MG63 (cell line): ENCODE measurements around the gene CLEC16A. TPM values are rescaled to one million over a fixed set of nuclear protein-coding genes. Genes with fewer than 3 reads are reported as not detected.

Experiments
- DNase-seq: peaks from one replicate; pipeline ENCODE4 v3.0.0-alpha.2; 2020
- H3K27me3 ChIP-seq: fragments of 250-450 bp; sonication (Bioruptor Pico); 2 replicates; pipeline ENCODE4 v1.5.1; 2020; ENCODE audit warnings: mild to moderate bottlenecking, moderate library complexity
- H3K36me3 ChIP-seq: fragments of 250-450 bp; sonication (Bioruptor Pico); 2 replicates; pipeline ENCODE4 v1.5.1; 2020; ENCODE audit warnings: mild to moderate bottlenecking, moderate library complexity
- H3K4me3 ChIP-seq: fragments of 250-450 bp; sonication (Bioruptor Pico); 2 replicates; pipeline ENCODE4 v1.5.1; 2020; ENCODE audit warnings: mild to moderate bottlenecking, moderate library complexity
- H3K9me3 ChIP-seq: fragments of 250-450 bp; sonication (Bioruptor Pico); 2 replicates; pipeline ENCODE4 v1.5.1; 2020; ENCODE audit warnings: mild to moderate bottlenecking, moderate library complexity
- total RNA-seq: library from RNA; depleted of rRNA; stranded (reverse); fragments of >200 nt; shearing (Covaris generic); gene quantifications from 2 replicates; pipeline ENCODE4 v1.2.3, GENCODE V29; 2014; ENCODE audit warnings: low replicate concordance

The CLEC16A gene
- total RNA-seq, 1 experiment from 2014 or later: 11.5 TPM

- no peaks in the 10 kb centered on the region for H3K27me3 ChIP-seq
- H3K36me3 ChIP-seq: peaks cover 13% of the 10 kb centered on the region
- DNase-seq: no peak
- no peak overlapping the region for H3K4me3 ChIP-seq
- H3K9me3 ChIP-seq: no peaks in the 10 kb centered on the region
Observed at GRCh38 chr16:11011326-11011725, 67.0 kb downstream of the CLEC16A start.

- peaks cover 13% of the 10 kb centered on the region for H3K36me3 ChIP-seq
- no peaks in the 10 kb centered on the region for H3K9me3 ChIP-seq
- no peak overlapping the region for H3K4me3 ChIP-seq
- DNase-seq: no peak
- no peaks in the 10 kb centered on the region for H3K27me3 ChIP-seq
Observed at GRCh38 chr16:11012841-11013240, 68.5 kb downstream of the CLEC16A start.

- Histone ChIP-seq H3K27me3 (no peaks in the 10 kb centered on the region), H3K36me3 (peaks cover 13% of the 10 kb centered on the region), H3K9me3 (no peaks in the 10 kb centered on the region), H3K4me3 (no peak overlapping the region)
- DNase-seq: no peak
Observed at GRCh38 chr16:11014136-11014535, 69.8 kb downstream of the CLEC16A start.

GRCh38 chr16:11015076-11015475 lies 70.7 kb downstream of the CLEC16A start:
- H3K4me3 ChIP-seq: no peak overlapping the region
- no peaks in the 10 kb centered on the region for H3K9me3 ChIP-seq
- H3K27me3 ChIP-seq: no peaks in the 10 kb centered on the region
- no peak for DNase-seq
- peaks cover 15% of the 10 kb centered on the region for H3K36me3 ChIP-seq

DNA sequence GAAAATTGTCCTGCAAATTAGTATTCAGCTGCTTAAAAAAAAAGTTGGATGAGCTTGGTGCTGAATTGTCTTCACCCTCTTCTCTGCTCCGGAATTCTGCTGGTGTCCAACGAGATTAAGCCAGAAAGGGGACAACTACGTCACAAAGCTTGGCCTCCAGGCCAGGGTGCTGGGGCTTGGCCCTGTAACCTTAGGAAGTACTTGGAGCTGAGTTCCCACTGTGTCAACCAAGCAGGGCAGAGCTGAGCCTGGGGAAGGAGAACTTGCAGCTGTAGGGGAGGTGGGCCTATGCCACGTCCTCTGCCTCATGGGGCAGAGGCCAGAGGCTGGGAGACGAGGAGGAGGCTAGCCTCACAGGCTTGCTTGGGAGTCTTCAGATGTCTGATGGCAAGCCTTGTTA lies 71.2 kb downstream of the CLEC16A start:
- H3K4me3 ChIP-seq: no peak overlapping the region
- no peaks in the 10 kb centered on the region for H3K27me3 ChIP-seq
- H3K36me3 ChIP-seq: peaks cover 20% of the 10 kb centered on the region
- DNase-seq: no peak
- no peaks in the 10 kb centered on the region for H3K9me3 ChIP-seq

GRCh38 chr16:11016524-11016988 lies 72.2 kb downstream of the CLEC16A start:
- Histone ChIP-seq H3K4me3 (no peak overlapping the region), H3K27me3 (no peaks in the 10 kb centered on the region), H3K36me3 (peaks cover 18% of the 10 kb centered on the region), H3K9me3 (no peaks in the 10 kb centered on the region)
- peak; percentile 84 for DNase-seq

DNA sequence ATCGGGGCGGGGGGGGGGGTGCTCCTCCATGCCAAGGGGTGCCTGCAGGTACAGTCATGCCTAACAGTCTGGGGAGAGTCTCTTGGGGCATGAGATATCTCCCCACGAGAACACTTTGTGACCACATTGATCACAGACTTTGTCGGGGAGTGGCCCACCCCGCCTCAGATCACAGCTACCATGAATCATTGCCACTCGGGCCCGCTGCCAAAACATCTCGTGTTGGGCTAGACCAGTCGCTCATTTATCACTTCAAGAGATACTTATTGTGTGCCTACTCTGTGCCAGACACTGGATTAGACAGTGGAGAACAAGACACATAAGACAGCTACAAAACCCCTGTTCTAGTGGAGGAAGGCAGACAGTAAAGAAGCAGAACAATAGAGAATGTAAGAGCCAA lies 72.6 kb downstream of the CLEC16A start:
- DNase-seq: peak; percentile 97
- H3K36me3 ChIP-seq: peaks cover 18% of the 10 kb centered on the region
- no peaks in the 10 kb centered on the region for H3K27me3 ChIP-seq
- H3K4me3 ChIP-seq: no peak overlapping the region
- no peaks in the 10 kb centered on the region for H3K9me3 ChIP-seq

- Histone ChIP-seq H3K36me3 (peaks cover 18% of the 10 kb centered on the region), H3K27me3 (no peaks in the 10 kb centered on the region)
- no peak for DNase-seq
Observed at GRCh38 chr16:11017499-11017898, 73.1 kb downstream of the CLEC16A start.

DNA sequence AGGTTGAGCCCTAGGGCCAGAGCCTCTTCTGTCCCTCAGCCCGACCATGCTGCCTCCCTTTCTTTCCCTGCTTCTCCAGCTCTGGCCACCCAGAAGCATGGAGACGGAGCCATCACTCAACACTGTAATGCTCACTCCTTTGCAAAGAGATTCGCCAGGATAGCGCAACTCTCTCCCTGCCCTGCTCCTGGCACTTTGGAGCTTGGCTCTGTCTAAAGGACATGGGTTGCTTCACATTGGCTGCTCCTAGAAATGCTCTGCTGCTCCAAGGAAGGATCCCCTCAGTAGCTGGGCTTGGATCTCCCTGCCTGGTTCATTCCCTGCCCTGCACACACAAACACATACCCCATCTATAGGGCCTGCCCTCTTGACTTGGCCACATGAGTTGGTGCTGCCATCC lies 76.0 kb downstream of the CLEC16A start:
- Histone ChIP-seq H3K27me3 (no peaks in the 10 kb centered on the region), H3K9me3 (peaks cover 6% of the 10 kb centered on the region), H3K4me3 (no peak overlapping the region), H3K36me3 (peaks cover 30% of the 10 kb centered on the region)
- no peak for DNase-seq

More at GRCh38 chr16:11017499-11017898, 73.1 kb downstream of the CLEC16A start:
- no peak overlapping the region for H3K4me3 ChIP-seq
- no peaks in the 10 kb centered on the region for H3K9me3 ChIP-seq

DNA sequence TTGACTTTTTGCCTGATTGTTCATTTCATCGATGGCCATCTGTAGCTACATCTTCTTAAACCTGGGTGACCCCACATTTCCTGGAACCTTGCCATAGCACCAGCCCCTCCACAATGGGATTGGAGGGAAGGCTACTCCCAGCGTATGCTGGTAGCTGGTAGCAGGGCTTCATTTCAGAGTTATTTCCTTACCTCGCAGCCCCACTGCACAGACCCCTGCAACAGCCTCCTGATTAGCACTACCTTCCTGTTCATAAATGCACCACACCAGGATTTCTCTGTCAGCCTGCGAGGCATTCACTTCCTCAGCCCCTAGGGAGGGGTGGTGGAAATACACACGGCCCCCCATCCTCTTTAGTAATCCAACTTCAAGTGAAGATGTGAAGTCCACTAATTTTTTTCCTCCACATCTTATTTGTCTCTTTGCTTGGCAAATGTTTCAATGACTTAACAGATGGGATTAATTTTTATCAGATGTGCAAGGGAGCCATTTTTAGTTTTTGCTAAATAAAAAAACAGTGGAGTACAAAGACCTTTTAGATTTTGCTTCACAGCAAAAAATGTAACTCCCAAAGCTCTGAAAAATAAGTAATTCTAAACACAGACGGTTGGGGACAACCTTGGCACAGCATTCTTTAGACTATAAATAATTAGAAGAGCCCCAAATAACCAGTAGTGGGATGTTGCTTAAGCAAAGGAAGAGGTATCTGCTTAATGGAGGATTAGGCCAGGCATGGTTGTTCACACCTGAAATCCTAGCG lies 76.6 kb downstream of the CLEC16A start:
- no peak for DNase-seq
- peaks cover 36% of the 10 kb centered on the region for H3K36me3 ChIP-seq
- peaks cover 10% of the 10 kb centered on the region for H3K9me3 ChIP-seq
- H3K4me3 ChIP-seq: no peak overlapping the region
- no peaks in the 10 kb centered on the region for H3K27me3 ChIP-seq

DNA sequence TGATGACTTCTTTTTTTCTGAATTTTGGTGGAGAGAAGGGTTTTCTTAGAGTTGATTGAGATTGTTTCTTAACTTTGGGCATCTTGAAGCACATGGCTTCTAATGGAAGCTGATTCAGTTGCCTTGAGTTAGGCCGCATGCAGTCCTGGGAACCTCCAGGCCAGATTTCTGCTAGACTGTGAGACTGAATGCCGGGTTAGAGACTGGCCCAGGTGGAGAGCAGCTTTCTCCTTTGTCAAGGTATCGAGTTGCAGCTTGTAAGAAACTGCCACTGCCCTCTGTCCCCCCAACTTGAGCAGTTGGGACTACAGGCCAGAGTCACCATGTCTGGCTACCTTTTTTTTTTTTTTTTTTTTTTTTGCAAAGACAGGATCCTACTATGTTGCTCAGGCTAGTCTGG lies 77.6 kb downstream of the CLEC16A start:
- Histone ChIP-seq H3K9me3 (peaks cover 17% of the 10 kb centered on the region), H3K36me3 (peaks cover 46% of the 10 kb centered on the region), H3K27me3 (no peaks in the 10 kb centered on the region), H3K4me3 (no peak overlapping the region)
- no peak for DNase-seq

DNA sequence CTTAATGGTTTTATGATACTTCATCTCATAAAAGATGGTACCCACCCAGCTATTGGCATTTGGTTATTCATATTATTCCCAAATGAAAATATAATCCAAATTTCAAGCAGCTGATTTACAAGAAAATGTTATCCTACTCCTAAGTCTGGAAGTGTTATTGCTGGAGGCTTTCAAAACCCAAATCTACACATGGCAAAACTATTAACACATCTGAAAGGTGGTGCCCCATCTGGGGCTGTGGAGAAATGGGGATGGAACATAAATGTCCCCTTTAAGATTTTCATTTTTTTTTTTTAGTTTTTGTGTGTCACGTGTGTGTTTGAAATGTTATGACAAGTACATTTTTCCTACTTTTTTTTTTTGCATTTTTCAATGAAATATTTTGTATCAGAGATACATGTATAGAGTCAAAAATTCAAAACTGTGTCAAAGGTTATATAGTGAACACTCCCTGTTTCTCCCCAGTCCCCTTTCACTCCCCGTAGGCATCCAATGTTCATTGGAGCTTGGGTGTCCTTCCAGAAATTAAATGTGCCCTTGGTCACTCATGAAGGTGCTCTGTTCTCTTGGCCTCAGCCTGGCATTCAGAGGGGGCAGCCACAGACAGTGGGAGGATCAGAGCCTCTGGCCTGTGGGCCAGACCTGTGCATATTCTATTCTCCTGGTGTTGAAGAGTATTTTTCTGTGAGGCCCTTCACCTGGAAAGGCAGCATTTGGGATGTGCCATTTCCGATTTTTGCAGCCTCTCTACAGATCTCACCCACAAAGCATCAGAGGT lies 79.1 kb downstream of the CLEC16A start:
- no peak for DNase-seq
- no peaks in the 10 kb centered on the region for H3K27me3 ChIP-seq
- peaks cover 57% of the 10 kb centered on the region for H3K36me3 ChIP-seq
- peaks cover 24% of the 10 kb centered on the region for H3K9me3 ChIP-seq
- H3K4me3 ChIP-seq: no peak overlapping the region

- no peak for DNase-seq
- Histone ChIP-seq H3K27me3 (no peaks in the 10 kb centered on the region), H3K4me3 (no peak overlapping the region), H3K36me3 (peaks cover 66% of the 10 kb centered on the region), H3K9me3 (peaks cover 29% of the 10 kb centered on the region)
Observed at GRCh38 chr16:11024333-11025053, 80.1 kb downstream of the CLEC16A start.

GRCh38 chr16:11025120-11025531 lies 80.8 kb downstream of the CLEC16A start:
- DNase-seq: no peak
- Histone ChIP-seq H3K4me3 (no peak overlapping the region), H3K27me3 (no peaks in the 10 kb centered on the region), H3K9me3 (peaks cover 29% of the 10 kb centered on the region), H3K36me3 (peaks cover 65% of the 10 kb centered on the region)

DNA sequence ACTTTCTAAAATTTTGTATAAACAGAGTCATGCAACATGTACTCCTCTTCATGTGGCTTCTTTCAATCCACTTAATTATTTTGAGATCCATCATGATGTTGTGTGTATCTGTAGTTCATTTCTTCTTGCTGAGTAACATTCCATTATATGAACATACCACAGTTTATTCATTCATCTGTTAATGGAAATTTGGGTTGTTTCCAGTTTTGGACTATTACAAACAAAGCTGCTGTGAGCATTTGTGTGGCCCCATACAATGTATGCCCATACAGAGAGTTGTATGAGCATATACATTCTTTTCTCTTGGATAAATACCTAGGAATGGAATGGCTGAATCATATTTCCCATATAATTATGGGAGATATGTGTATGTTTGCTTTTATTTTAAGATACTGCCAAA lies 85.6 kb downstream of the CLEC16A start:
- no peaks in the 10 kb centered on the region for H3K27me3 ChIP-seq
- peaks cover 28% of the 10 kb centered on the region for H3K9me3 ChIP-seq
- DNase-seq: no peak
- no peak overlapping the region for H3K4me3 ChIP-seq
- peaks cover 43% of the 10 kb centered on the region for H3K36me3 ChIP-seq

DNA sequence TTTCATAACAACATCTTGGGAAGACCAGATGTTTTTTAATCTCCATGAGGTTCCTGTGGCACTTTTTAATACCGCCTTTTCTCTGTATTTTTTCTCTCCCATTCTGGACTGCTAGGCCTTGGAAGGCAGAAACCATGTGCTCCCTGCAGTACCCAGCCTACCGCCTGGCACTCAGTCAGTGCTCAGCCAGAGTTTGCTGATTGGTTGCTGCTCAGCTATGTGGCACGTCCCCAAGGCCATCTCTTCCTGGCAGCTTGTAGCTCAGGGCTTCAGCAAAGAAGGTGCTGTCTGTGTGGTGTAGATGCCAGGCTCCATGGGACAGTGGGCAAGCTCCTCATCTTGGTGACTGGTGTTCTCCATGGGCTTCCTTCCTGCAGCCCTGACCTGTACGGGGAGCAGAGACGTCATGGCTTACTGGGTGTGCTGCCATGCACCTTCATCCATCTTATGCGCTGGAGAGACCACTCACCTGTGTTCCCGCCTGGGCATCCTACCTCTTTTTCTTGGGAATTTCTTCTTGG lies 86.7 kb downstream of the CLEC16A start:
- Histone ChIP-seq H3K27me3 (no peaks in the 10 kb centered on the region), H3K9me3 (peaks cover 19% of the 10 kb centered on the region)
- no peak for DNase-seq

More for the DNA sequence above, 86.7 kb downstream of the CLEC16A start:
- Histone ChIP-seq H3K36me3 (peaks cover 38% of the 10 kb centered on the region), H3K4me3 (no peak overlapping the region)
